Neutrophil (primary cell): Measurements from ENCODE around the gene ACTN2.

Experiments used
- H3K27ac ChIP-seq: fragments of 200-600 bp; sonication (generic); 2 replicates; pipeline ENCODE4 v1.5.1; 2016; ENCODE audit warnings: mild to moderate bottlenecking, moderate library complexity
- H3K27me3 ChIP-seq: fragments of 200-600 bp; sonication (generic); 2 replicates; pipeline ENCODE4 v1.6.0; 2016; ENCODE audit warnings: mild to moderate bottlenecking
- H3K36me3 ChIP-seq: fragments of 200-600 bp; sonication (generic); 2 replicates; pipeline ENCODE4 v1.5.1; 2017
- H3K4me1 ChIP-seq, 2 experiments: fragments of 200-600 bp in 1 of 2; sonication (generic) in 1 of 2; 1 replicate in 1 of 2; 2 replicates in 1 of 2; pipeline versions ENCODE4 v1.5.1 to v1.6.1; 2013 to 2016; ENCODE audit warnings: low read depth in 1 of 2, low read length in 1 of 2, mild to moderate bottlenecking in 1 of 2, moderate library complexity in 1 of 2; ENCODE audit not compliant: control insufficient read depth in 1 of 2, insufficient read depth in 1 of 2
- H3K4me3 ChIP-seq, 2 experiments: fragments of 200-600 bp in 1 of 2; sonication (generic) in 1 of 2; 1 replicate in 1 of 2; 2 replicates in 1 of 2; pipeline ENCODE4 v1.5.1; 2013 to 2016; ENCODE audit warnings: low read depth in 1 of 2, low read length in 1 of 2, mild to moderate bottlenecking in 1 of 2, moderate library complexity in 1 of 2
- H3K9me3 ChIP-seq: fragments of 200-600 bp; sonication (generic); 2 replicates; pipeline ENCODE4 v1.5.1; 2016
- TF ChIP-seq, protein P1 (sequence below): fragments of 200-600 bp; sonication (generic); IDR thresholded peaks from 2 replicates; pipeline ENCODE4 v1.5.1; 2016; ENCODE audit warnings: antibody characterized with exemption

ACTN2 gene

DNA sequence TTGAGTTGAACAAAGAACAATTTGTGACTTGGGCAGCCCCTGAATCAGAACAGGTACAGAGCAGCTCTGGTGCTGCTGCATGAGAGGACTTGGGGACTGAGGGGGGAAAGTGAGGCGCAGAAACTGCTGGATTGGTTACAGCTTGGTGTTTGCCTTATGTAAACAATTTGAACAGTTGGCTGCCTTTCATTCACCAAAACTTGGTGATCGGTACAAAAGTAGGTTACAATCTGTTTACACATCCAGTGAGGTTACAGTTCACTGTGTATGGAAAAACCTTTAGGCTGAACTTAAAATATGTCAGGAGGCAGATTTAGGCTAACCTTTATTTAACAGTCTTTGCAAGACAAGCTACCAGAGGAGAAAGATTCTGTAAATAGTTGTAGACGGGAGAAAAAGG lies 80.2 kb downstream of the ACTN2 start:
- Histone ChIP-seq H3K4me3 (no peak overlapping the region), H3K27me3 (peaks cover 36% of the 10 kb centered on the region), H3K4me1 (no peaks in the 10 kb centered on the region), H3K36me3 (no peaks in the 10 kb centered on the region), H3K27ac (no peak overlapping the region), H3K9me3 (no peaks in the 10 kb centered on the region)
- TF ChIP-seq, protein P1, sequence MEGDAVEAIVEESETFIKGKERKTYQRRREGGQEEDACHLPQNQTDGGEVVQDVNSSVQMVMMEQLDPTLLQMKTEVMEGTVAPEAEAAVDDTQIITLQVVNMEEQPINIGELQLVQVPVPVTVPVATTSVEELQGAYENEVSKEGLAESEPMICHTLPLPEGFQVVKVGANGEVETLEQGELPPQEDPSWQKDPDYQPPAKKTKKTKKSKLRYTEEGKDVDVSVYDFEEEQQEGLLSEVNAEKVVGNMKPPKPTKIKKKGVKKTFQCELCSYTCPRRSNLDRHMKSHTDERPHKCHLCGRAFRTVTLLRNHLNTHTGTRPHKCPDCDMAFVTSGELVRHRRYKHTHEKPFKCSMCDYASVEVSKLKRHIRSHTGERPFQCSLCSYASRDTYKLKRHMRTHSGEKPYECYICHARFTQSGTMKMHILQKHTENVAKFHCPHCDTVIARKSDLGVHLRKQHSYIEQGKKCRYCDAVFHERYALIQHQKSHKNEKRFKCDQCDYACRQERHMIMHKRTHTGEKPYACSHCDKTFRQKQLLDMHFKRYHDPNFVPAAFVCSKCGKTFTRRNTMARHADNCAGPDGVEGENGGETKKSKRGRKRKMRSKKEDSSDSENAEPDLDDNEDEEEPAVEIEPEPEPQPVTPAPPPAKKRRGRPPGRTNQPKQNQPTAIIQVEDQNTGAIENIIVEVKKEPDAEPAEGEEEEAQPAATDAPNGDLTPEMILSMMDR = no peak

DNA sequence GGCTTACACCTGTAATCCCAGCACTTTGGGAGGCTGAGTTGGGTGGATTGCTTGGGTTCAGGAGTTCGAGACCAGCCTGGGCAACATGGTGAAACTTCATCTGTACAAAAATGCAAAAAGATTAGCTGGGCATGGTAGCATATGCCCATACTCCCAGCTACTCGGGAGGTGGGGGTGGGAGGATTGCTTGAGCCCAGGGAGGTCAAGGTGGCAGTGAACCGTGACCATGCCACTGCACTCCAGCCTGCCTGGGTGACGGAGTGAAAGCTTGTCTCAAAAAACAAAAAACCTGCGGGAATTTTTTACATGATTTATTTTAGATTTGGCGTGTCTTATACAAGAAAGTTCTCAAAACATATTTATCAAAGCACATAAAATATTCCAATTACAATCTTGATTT lies 81.0 kb downstream of the ACTN2 start:
- H3K9me3 ChIP-seq = no peaks in the 10 kb centered on the region
- H3K4me3 ChIP-seq = no peak overlapping the region
- H3K36me3 ChIP-seq = no peaks in the 10 kb centered on the region
- TF ChIP-seq, protein P1 = no peak
- H3K27me3 ChIP-seq = peaks cover 36% of the 10 kb centered on the region
- no peak overlapping the region for H3K27ac ChIP-seq
- H3K4me1 ChIP-seq = no peaks in the 10 kb centered on the region

GRCh38 chr1:236768601-236769000 lies 82.3 kb downstream of the ACTN2 start:
- no peaks in the 10 kb centered on the region for H3K36me3 ChIP-seq
- peaks cover 36% of the 10 kb centered on the region for H3K27me3 ChIP-seq
- H3K4me1 ChIP-seq = no peaks in the 10 kb centered on the region
- H3K9me3 ChIP-seq = no peaks in the 10 kb centered on the region
- no peak overlapping the region for H3K27ac ChIP-seq
- TF ChIP-seq, protein P1 = no peak
- no peak overlapping the region for H3K4me3 ChIP-seq

DNA sequence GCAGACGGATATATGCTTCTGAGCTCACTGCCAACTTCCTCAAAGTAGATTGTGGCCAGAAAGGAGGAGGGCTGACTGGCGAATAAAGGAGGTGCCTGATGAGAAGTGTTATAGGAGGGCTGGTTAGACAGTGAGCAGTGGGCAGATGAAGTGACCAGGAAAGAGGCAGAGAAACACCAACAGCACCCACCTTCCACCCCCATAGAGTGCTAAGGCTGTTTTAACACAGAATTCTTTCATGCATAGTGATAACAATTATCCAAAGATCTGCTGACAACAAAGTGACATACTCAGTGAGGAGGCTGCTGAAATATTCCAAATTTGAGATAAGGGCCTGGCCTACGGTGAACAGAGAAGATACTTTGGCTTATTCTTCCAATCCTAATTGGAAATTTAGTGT lies 87.6 kb downstream of the ACTN2 start:
- no peaks in the 10 kb centered on the region for H3K4me1 ChIP-seq
- TF ChIP-seq, protein P1 = no peak
- H3K9me3 ChIP-seq = no peaks in the 10 kb centered on the region
- H3K27ac ChIP-seq = no peak overlapping the region
- H3K4me3 ChIP-seq = no peak overlapping the region
- no peaks in the 10 kb centered on the region for H3K36me3 ChIP-seq
- peaks cover 21% of the 10 kb centered on the region for H3K27me3 ChIP-seq

GRCh38 chr1:236774926-236775325 lies 88.6 kb downstream of the ACTN2 start:
- TF ChIP-seq, protein P1 = no peak
- no peak overlapping the region for H3K4me3 ChIP-seq
- no peaks in the 10 kb centered on the region for H3K9me3 ChIP-seq
- no peak overlapping the region for H3K27ac ChIP-seq
- no peaks in the 10 kb centered on the region for H3K36me3 ChIP-seq
- H3K4me1 ChIP-seq = no peaks in the 10 kb centered on the region
- H3K27me3 ChIP-seq = peaks cover 11% of the 10 kb centered on the region

GRCh38 chr1:236779312-236779711 lies 93.0 kb downstream of the ACTN2 start:
- H3K27me3 ChIP-seq = peaks cover 18% of the 10 kb centered on the region
- no peaks in the 10 kb centered on the region for H3K36me3 ChIP-seq
- H3K27ac ChIP-seq = no peak overlapping the region
- no peaks in the 10 kb centered on the region for H3K4me1 ChIP-seq
- TF ChIP-seq, protein P1 = no peak
- H3K9me3 ChIP-seq = no peaks in the 10 kb centered on the region
- H3K4me3 ChIP-seq = no peak overlapping the region
